Neural cell (in vitro differentiated cells): Measurements from ENCODE around the gene ADCY5.

Experiments
- CTCF ChIP-seq: fragments of 450-650 bp; IDR thresholded peaks from 2 replicates; pipeline ENCODE4 v1.5.1; 2014; ENCODE audit warnings: antibody characterized with exemption, mild to moderate bottlenecking, moderate library complexity; ENCODE audit not compliant: poor library complexity, severe bottlenecking
- EP300 ChIP-seq: fragments of 450-650 bp; conservative IDR thresholded peaks from 2 replicates; pipeline ENCODE4 v1.6.1; 2014; ENCODE audit warnings: antibody characterized with exemption, mild to moderate bottlenecking, moderate library complexity; ENCODE audit not compliant: poor library complexity, severe bottlenecking
- EZH2 ChIP-seq: fragments of 200-600, 300-800 bp; shearing (Covaris generic), sonication (generic); IDR thresholded peaks from 2 replicates; pipeline ENCODE4 v1.6.1; 2014; ENCODE audit warnings: antibody characterized with exemption, low read length, borderline replicate concordance, mild to moderate bottlenecking; ENCODE audit not compliant: insufficient read depth, poor library complexity, severe bottlenecking
- MXI1 ChIP-seq: fragments of 450-650 bp; conservative IDR thresholded peaks from 2 replicates; pipeline ENCODE4 v1.6.1; 2014; ENCODE audit warnings: antibody characterized with exemption, mild to moderate bottlenecking; ENCODE audit not compliant: poor library complexity, severe bottlenecking
- POLR2AphosphoS5 ChIP-seq: IDR thresholded peaks from 2 replicates; pipeline ENCODE4 v1.6.1; 2012
- RAD21 ChIP-seq: fragments of 450-650 bp; conservative IDR thresholded peaks from 2 replicates; pipeline ENCODE4 v1.6.1; 2014; ENCODE audit warnings: antibody characterized with exemption, mild to moderate bottlenecking, moderate library complexity

GRCh38 chr3:123285931-123286307, 163.0 kb downstream of the ADCY5 start:
- TF ChIP-seq CTCF (no peak), RAD21 (no peak), POLR2AphosphoS5 (no peak), EP300 (no peak), EZH2 (no peak), MXI1 (no peak)
